ENCODE measurements around the gene PDLIM5. TPM values are rescaled to one million over a fixed set of nuclear protein-coding genes. Genes with fewer than 3 reads are reported as not detected.

PDLIM5 gene
- total RNA-seq, 2 experiments from 2014 or later, result 6.3 to 12.6 TPM

GRCh38 chr4:94567811-94568210 lies 116.1 kb downstream of the PDLIM5 start:
- no peak for DNase-seq (ENCODE audit: low spot score)
- H3K9me2 ChIP-seq (ENCODE audit: insufficient read depth, low read length), result no peaks in the 10 kb centered on the region
- H2AFZ ChIP-seq (ENCODE audit: low read length), result no peak overlapping the region
- no peak overlapping the region for H3K4me3 ChIP-seq (ENCODE audit: low read depth, low read length, poor library complexity, severe bottlenecking)
- no peak for TF ChIP-seq EZH2phosphoT487 (IDR thresholded peaks at IDR 0.05; ENCODE audit: borderline replicate concordance, low read depth, low read length)
- TF ChIP-seq, protein P1, sequence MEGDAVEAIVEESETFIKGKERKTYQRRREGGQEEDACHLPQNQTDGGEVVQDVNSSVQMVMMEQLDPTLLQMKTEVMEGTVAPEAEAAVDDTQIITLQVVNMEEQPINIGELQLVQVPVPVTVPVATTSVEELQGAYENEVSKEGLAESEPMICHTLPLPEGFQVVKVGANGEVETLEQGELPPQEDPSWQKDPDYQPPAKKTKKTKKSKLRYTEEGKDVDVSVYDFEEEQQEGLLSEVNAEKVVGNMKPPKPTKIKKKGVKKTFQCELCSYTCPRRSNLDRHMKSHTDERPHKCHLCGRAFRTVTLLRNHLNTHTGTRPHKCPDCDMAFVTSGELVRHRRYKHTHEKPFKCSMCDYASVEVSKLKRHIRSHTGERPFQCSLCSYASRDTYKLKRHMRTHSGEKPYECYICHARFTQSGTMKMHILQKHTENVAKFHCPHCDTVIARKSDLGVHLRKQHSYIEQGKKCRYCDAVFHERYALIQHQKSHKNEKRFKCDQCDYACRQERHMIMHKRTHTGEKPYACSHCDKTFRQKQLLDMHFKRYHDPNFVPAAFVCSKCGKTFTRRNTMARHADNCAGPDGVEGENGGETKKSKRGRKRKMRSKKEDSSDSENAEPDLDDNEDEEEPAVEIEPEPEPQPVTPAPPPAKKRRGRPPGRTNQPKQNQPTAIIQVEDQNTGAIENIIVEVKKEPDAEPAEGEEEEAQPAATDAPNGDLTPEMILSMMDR (conservative IDR thresholded peaks at IDR 0.05; ENCODE audit: low read length), result no peak
- POLR2A ChIA-PET, result no interaction called here
- intact Hi-C loops (cut with micrococcal nuclease; ENCODE audit: unreplicated experiment), result no loop called here
- no peaks in the 10 kb centered on the region for H3K36me3 ChIP-seq (ENCODE audit: insufficient read depth, low read length)
- H3K79me2 ChIP-seq (ENCODE audit: insufficient read depth, low read depth, low read length), result no peaks in the 10 kb centered on the region
- no peak overlapping the region for H3K27ac ChIP-seq (ENCODE audit: low read depth, low read length, poor library complexity, severe bottlenecking)
- BruUV-seq (replicated peaks), result no TSS peak
- no peaks in the 10 kb centered on the region for H4K20me1 ChIP-seq (ENCODE audit: insufficient read depth, low read length)
- H3K4me1 ChIP-seq (ENCODE audit: insufficient read depth, low read length, poor library complexity, severe bottlenecking), result no peaks in the 10 kb centered on the region
- H3K4me2 ChIP-seq (ENCODE audit: low read length), result no peak overlapping the region
- no peaks in the 10 kb centered on the region for H3K9me3 ChIP-seq (ENCODE audit: low read length)
- CTCF ChIA-PET (ENCODE audit: unreplicated experiment), result no interaction called here

DNA sequence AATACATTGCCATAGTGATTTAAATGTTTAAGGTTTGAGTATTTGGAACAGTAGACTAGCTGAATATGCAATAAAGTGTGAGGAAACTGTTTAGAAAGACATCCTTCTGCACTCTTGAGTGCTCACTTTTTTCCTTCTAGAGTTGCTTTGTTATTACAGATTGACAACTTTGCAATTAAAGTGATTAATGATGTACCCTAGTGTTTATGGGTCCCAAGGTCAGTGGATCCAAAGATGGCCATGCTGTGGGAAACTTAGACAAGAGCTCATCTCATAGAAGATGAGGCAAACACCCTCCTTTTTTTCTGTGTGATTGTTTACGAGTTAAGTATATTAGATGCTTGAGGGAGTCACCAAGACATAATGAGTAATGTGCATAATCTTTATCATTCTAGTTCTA lies 118.8 kb downstream of the PDLIM5 start:
- no peaks in the 10 kb centered on the region for H3K4me1 ChIP-seq (ENCODE audit: insufficient read depth, low read length, poor library complexity, severe bottlenecking)
- no peak overlapping the region for H2AFZ ChIP-seq (ENCODE audit: low read length)
- intact Hi-C loops (cut with micrococcal nuclease; ENCODE audit: unreplicated experiment), result no loop called here
- POLR2A ChIA-PET, result no interaction called here
- TF ChIP-seq, protein P1 (conservative IDR thresholded peaks at IDR 0.05; ENCODE audit: low read length), result no peak
- TF ChIP-seq EZH2phosphoT487 (IDR thresholded peaks at IDR 0.05; ENCODE audit: borderline replicate concordance, low read depth, low read length), result no peak
- DNase-seq (ENCODE audit: low spot score), result no peak
- no peak overlapping the region for H3K4me2 ChIP-seq (ENCODE audit: low read length)
- BruUV-seq (replicated peaks), result no TSS peak
- CTCF ChIA-PET (ENCODE audit: unreplicated experiment), result no interaction called here
- no peaks in the 10 kb centered on the region for H3K36me3 ChIP-seq (ENCODE audit: insufficient read depth, low read length)
- H3K4me3 ChIP-seq (ENCODE audit: low read depth, low read length, poor library complexity, severe bottlenecking), result no peak overlapping the region
- H3K9me3 ChIP-seq (ENCODE audit: low read length), result no peaks in the 10 kb centered on the region
- H3K79me2 ChIP-seq (ENCODE audit: insufficient read depth, low read depth, low read length), result no peaks in the 10 kb centered on the region
- no peak overlapping the region for H3K27ac ChIP-seq (ENCODE audit: low read depth, low read length, poor library complexity, severe bottlenecking)
- no peaks in the 10 kb centered on the region for H4K20me1 ChIP-seq (ENCODE audit: insufficient read depth, low read length)
- no peaks in the 10 kb centered on the region for H3K9me2 ChIP-seq (ENCODE audit: insufficient read depth, low read length)

GRCh38 chr4:94571298-94571697 lies 119.6 kb downstream of the PDLIM5 start:
- BruUV-seq (replicated peaks), result no TSS peak
- no peak for TF ChIP-seq EZH2phosphoT487 (IDR thresholded peaks at IDR 0.05; ENCODE audit: borderline replicate concordance, low read depth, low read length)
- TF ChIP-seq, protein P1 (conservative IDR thresholded peaks at IDR 0.05; ENCODE audit: low read length), result no peak
- POLR2A ChIA-PET, result no interaction called here
- H3K9me2 ChIP-seq (ENCODE audit: insufficient read depth, low read length), result no peaks in the 10 kb centered on the region
- intact Hi-C loops (cut with micrococcal nuclease; ENCODE audit: unreplicated experiment), result no loop called here
- no peak overlapping the region for H3K27ac ChIP-seq (ENCODE audit: low read depth, low read length, poor library complexity, severe bottlenecking)
- H3K4me3 ChIP-seq (ENCODE audit: low read depth, low read length, poor library complexity, severe bottlenecking), result no peak overlapping the region
- H3K36me3 ChIP-seq (ENCODE audit: insufficient read depth, low read length), result no peaks in the 10 kb centered on the region
- CTCF ChIA-PET (ENCODE audit: unreplicated experiment), result no interaction called here
- H4K20me1 ChIP-seq (ENCODE audit: insufficient read depth, low read length), result no peaks in the 10 kb centered on the region
- DNase-seq (ENCODE audit: low spot score), result no peak
- no peaks in the 10 kb centered on the region for H3K9me3 ChIP-seq (ENCODE audit: low read length)
- no peaks in the 10 kb centered on the region for H3K79me2 ChIP-seq (ENCODE audit: insufficient read depth, low read depth, low read length)
- no peak overlapping the region for H2AFZ ChIP-seq (ENCODE audit: low read length)
- no peaks in the 10 kb centered on the region for H3K4me1 ChIP-seq (ENCODE audit: insufficient read depth, low read length, poor library complexity, severe bottlenecking)
- H3K4me2 ChIP-seq (ENCODE audit: low read length), result no peak overlapping the region
